Neural progenitor cell (in vitro differentiated cells): ENCODE measurements around the gene BBS4. TPM values are rescaled to one million over a fixed set of nuclear protein-coding genes. Genes with fewer than 3 reads are reported as not detected.

ENCODE experiments used
- DNase-seq: peaks from one replicate; pipeline ENCODE4 v3.0.0-alpha.2; 2016; ENCODE audit warnings: low spot score
- H2AFZ ChIP-seq: fragments of 200-600 bp; sonication (generic); replicated peaks from 2 replicates; pipeline ENCODE4 v1.6.1; 2016; ENCODE audit warnings: antibody characterized with exemption
- H3F3A ChIP-seq: fragments of 200-600 bp; sonication (generic); 2 replicates; pipeline ENCODE4 v1.6.1; 2016; ENCODE audit warnings: antibody characterized with exemption, low read depth
- H3K27ac ChIP-seq: fragments of 200-600 bp; sonication (generic); 2 replicates; pipeline ENCODE4 v1.5.1; 2016; ENCODE audit warnings: mild to moderate bottlenecking
- H3K27me3 ChIP-seq: fragments of 200-600 bp; sonication (generic); 2 replicates; pipeline ENCODE4 v1.6.1; 2016; ENCODE audit warnings: mild to moderate bottlenecking, moderate library complexity
- H3K36me3 ChIP-seq: fragments of 200-600 bp; sonication (generic); 2 replicates; pipeline ENCODE4 v1.5.1; 2016
- H3K4me1 ChIP-seq: fragments of 200-600 bp; sonication (generic); 2 replicates; pipeline ENCODE4 v1.6.1; 2016; ENCODE audit warnings: mixed run types
- H3K4me2 ChIP-seq: fragments of 200-600 bp; sonication (generic); 2 replicates; pipeline ENCODE4 v1.6.1; 2016
- H3K4me3 ChIP-seq: fragments of 200-600 bp; sonication (generic); 2 replicates; pipeline ENCODE4 v1.5.1; 2016
- H3K79me2 ChIP-seq: fragments of 200-600 bp; sonication (generic); 2 replicates; pipeline ENCODE4 v1.6.1; 2016; ENCODE audit warnings: low read depth
- H3K9ac ChIP-seq: fragments of 200-600 bp; sonication (generic); 2 replicates; pipeline ENCODE4 v1.6.1; 2016
- H3K9me3 ChIP-seq: fragments of 200-600 bp; sonication (generic); 2 replicates; pipeline ENCODE4 v1.5.1; 2016; ENCODE audit warnings: low read depth
- H4K20me1 ChIP-seq: fragments of 200-600 bp; sonication (generic); 2 replicates; pipeline ENCODE4 v1.6.1; 2016; ENCODE audit warnings: low read depth
- H3K27ac Mint-ChIP-seq: 3 replicates; pipeline ENCODE4 v1.8.0; 2021; ENCODE audit warnings: mixed read lengths
- H3K27me3 Mint-ChIP-seq: 2 replicates; pipeline ENCODE4 v1.8.0; 2022; ENCODE audit warnings: low read depth, mild to moderate bottlenecking, inconsistent platforms, moderate library complexity, mixed read lengths; ENCODE audit not compliant: insufficient read depth
- H3K36me3 Mint-ChIP-seq: 3 replicates; pipeline ENCODE4 v1.8.0; 2021; ENCODE audit warnings: mixed read lengths
- H3K4me1 Mint-ChIP-seq: 3 replicates; pipeline ENCODE4 v1.8.0; 2021; ENCODE audit warnings: mixed read lengths
- H3K4me3 Mint-ChIP-seq: 3 replicates; pipeline ENCODE4 v1.8.0; 2021; ENCODE audit warnings: mild to moderate bottlenecking, moderate library complexity, mixed read lengths
- H3K9me3 Mint-ChIP-seq: 3 replicates; pipeline ENCODE4 v1.8.0; 2020; ENCODE audit warnings: mixed read lengths
- CTCF ChIP-seq: fragments of 200-600 bp; sonication (generic); IDR thresholded peaks from 2 replicates; pipeline ENCODE4 v1.5.1; 2017; ENCODE audit warnings: antibody characterized with exemption, mild to moderate bottlenecking
- EZH2 ChIP-seq: fragments of 200-600 bp; sonication (generic); IDR thresholded peaks from 2 replicates; pipeline ENCODE4 v1.6.1; 2017; ENCODE audit warnings: antibody characterized with exemption, mild to moderate bottlenecking, moderate library complexity
- EZH2phosphoT487 ChIP-seq: fragments of 200-600 bp; sonication (generic); IDR thresholded peaks from 2 replicates; pipeline ENCODE4 v1.6.1; 2017; ENCODE audit warnings: antibody characterized with exemption
- total RNA-seq: library from RNA; depleted of rRNA; stranded (reverse); fragments of >200 nt; gene quantifications from 2 replicates; pipeline ENCODE4 v1.2.3, GENCODE V29; 2015; ENCODE audit warnings: low replicate concordance

Gene BBS4
- total RNA-seq, 1 donor from 2014 or later: 57.5 TPM

- H3K9me3 ChIP-seq: no peaks in the 10 kb centered on the region
Observed at GRCh38 chr15:72737723-72738122, 51.7 kb downstream of the BBS4 start.

GRCh38 chr15:72740219-72740618, 54.2 kb downstream of the BBS4 start:
- peaks cover 37% of the 10 kb centered on the region for H3K36me3 Mint-ChIP-seq
- Histone ChIP-seq H3K36me3 (peaks cover 11% of the 10 kb centered on the region), H2AFZ (no peak overlapping the region), H3K9ac (no peak overlapping the region), H3F3A (no peaks in the 10 kb centered on the region), H3K27me3 (no peaks in the 10 kb centered on the region), H4K20me1 (no peaks in the 10 kb centered on the region), H3K27ac (no peak overlapping the region), H3K9me3 (no peaks in the 10 kb centered on the region), H3K4me2 (no peak overlapping the region), H3K79me2 (no peaks in the 10 kb centered on the region), H3K4me1 (no peaks in the 10 kb centered on the region), H3K4me3 (no peak overlapping the region)
- H3K27me3 Mint-ChIP-seq: no peaks in the 10 kb centered on the region
- TF ChIP-seq CTCF (no peak), EZH2 (no peak)
- H3K4me1 Mint-ChIP-seq: no peaks in the 10 kb centered on the region
- no peak overlapping the region for H3K27ac Mint-ChIP-seq
- DNase-seq: no peak
- no peak overlapping the region for H3K4me3 Mint-ChIP-seq
- H3K9me3 Mint-ChIP-seq: no peaks in the 10 kb centered on the region

More at GRCh38 chr15:72737723-72738122, 51.7 kb downstream of the BBS4 start:
- no peak for DNase-seq
- Histone ChIP-seq H4K20me1 (no peaks in the 10 kb centered on the region), H3K4me3 (no peak overlapping the region), H3K4me1 (no peaks in the 10 kb centered on the region), H3K36me3 (peaks cover 11% of the 10 kb centered on the region), H3K27ac (no peak overlapping the region), H3K9ac (no peak overlapping the region), H3F3A (no peaks in the 10 kb centered on the region), H3K27me3 (no peaks in the 10 kb centered on the region), H2AFZ (no peak overlapping the region), H3K79me2 (no peaks in the 10 kb centered on the region), H3K4me2 (no peak overlapping the region)
- H3K36me3 Mint-ChIP-seq: peaks cover 38% of the 10 kb centered on the region
- no peaks in the 10 kb centered on the region for H3K4me1 Mint-ChIP-seq
- no peak overlapping the region for H3K4me3 Mint-ChIP-seq
- H3K27ac Mint-ChIP-seq: no peak overlapping the region
- H3K9me3 Mint-ChIP-seq: no peaks in the 10 kb centered on the region
- no peaks in the 10 kb centered on the region for H3K27me3 Mint-ChIP-seq
- TF ChIP-seq EZH2: no peak
- TF ChIP-seq CTCF: no peak
- no peak for TF ChIP-seq EZH2phosphoT487

GRCh38 chr15:72749700-72750099, 63.7 kb downstream of the BBS4 start:
- no peak overlapping the region for H3K4me3 Mint-ChIP-seq
- H3K4me1 ChIP-seq: no peaks in the 10 kb centered on the region
- H3K27ac ChIP-seq: no peak overlapping the region
- no peak overlapping the region for H3K27ac Mint-ChIP-seq
- H3K4me2 ChIP-seq: no peak overlapping the region
- no peak for DNase-seq
- no peaks in the 10 kb centered on the region for H3K27me3 Mint-ChIP-seq
- no peak overlapping the region for H3K9ac ChIP-seq
- no peaks in the 10 kb centered on the region for H3K4me1 Mint-ChIP-seq
- H3K79me2 ChIP-seq: no peaks in the 10 kb centered on the region
- no peaks in the 10 kb centered on the region for H3F3A ChIP-seq
- no peaks in the 10 kb centered on the region for H3K36me3 ChIP-seq
- no peaks in the 10 kb centered on the region for H3K9me3 Mint-ChIP-seq
- H3K9me3 ChIP-seq: no peaks in the 10 kb centered on the region
- no peak overlapping the region for H2AFZ ChIP-seq
- TF ChIP-seq EZH2 (no peak), CTCF (no peak), EZH2phosphoT487 (no peak)
- no peak overlapping the region for H3K4me3 ChIP-seq
- peaks cover 8% of the 10 kb centered on the region for H3K36me3 Mint-ChIP-seq
- no peaks in the 10 kb centered on the region for H3K27me3 ChIP-seq
- H4K20me1 ChIP-seq: no peaks in the 10 kb centered on the region
